LNCAP (cell line): Measurements from ENCODE around the gene GNAL.

Experiments used
- TF ChIP-seq, protein P1 (sequence below): fragments of 450-650 bp; IDR thresholded peaks from 2 replicates; pipeline ENCODE4 v1.5.1; 2017; ENCODE audit warnings: mild to moderate bottlenecking

GNAL gene

DNA sequence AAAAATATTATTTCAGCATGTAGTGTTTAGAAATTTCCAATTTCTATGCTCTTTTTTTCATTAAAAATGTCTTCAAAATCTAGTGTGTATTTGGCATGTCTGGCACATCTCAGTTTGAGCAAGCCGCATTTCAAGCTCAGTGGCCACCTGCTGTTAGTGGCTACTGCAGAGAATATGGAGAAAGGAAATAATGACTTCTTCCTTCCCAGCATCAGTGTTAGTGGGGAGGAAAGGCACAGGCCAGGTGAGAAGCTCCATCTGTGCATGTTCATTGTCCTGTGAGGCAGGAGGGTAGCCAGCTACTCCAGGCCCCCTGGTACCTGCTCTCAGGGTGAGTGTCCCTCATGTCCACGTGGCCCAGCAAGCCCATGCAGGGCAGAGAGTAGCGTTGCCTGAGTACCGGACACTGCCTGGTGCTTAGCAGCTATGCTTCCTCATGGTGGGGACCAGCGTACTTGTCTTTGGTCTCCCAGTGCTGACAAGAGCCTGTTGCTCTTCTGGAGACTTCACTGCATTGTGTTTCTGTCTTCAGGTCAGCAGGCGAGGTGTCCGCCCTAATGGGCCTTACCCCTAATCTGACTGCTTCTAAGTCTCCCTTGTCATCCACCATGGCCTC, 94.8 kb downstream of the GNAL start:
- TF ChIP-seq, protein P1, sequence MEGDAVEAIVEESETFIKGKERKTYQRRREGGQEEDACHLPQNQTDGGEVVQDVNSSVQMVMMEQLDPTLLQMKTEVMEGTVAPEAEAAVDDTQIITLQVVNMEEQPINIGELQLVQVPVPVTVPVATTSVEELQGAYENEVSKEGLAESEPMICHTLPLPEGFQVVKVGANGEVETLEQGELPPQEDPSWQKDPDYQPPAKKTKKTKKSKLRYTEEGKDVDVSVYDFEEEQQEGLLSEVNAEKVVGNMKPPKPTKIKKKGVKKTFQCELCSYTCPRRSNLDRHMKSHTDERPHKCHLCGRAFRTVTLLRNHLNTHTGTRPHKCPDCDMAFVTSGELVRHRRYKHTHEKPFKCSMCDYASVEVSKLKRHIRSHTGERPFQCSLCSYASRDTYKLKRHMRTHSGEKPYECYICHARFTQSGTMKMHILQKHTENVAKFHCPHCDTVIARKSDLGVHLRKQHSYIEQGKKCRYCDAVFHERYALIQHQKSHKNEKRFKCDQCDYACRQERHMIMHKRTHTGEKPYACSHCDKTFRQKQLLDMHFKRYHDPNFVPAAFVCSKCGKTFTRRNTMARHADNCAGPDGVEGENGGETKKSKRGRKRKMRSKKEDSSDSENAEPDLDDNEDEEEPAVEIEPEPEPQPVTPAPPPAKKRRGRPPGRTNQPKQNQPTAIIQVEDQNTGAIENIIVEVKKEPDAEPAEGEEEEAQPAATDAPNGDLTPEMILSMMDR: no peak

DNA sequence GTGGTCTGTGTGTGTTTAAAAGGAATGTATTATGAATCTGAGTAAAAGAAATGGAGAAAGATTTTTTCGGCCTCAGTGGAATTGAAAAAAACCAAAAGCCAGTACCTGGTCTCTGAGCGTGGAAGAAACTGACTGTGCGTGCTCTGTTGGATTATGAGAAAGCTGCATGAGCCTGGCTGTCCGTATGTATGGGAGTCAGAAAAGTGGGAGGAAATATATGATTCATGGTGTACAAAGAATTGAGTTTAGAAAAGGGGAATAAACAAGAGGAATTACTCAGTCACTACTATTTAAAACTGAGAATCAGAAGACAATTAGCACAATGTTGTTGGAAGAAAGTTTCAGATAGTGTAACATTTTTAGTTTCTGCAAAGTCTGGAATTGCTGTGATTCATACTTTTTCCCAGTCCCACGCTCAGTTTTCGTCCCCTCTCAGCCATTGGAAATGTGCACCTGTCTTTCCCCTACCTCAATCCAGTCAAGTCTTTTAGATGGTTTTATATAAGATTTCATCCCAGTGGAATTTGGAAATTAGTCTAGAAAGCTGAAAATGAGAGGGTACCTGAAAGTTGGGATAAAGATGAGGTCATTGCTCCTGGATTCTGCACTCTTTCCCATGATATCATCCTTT, 95.7 kb downstream of the GNAL start:
- TF ChIP-seq, protein P1: no peak

DNA sequence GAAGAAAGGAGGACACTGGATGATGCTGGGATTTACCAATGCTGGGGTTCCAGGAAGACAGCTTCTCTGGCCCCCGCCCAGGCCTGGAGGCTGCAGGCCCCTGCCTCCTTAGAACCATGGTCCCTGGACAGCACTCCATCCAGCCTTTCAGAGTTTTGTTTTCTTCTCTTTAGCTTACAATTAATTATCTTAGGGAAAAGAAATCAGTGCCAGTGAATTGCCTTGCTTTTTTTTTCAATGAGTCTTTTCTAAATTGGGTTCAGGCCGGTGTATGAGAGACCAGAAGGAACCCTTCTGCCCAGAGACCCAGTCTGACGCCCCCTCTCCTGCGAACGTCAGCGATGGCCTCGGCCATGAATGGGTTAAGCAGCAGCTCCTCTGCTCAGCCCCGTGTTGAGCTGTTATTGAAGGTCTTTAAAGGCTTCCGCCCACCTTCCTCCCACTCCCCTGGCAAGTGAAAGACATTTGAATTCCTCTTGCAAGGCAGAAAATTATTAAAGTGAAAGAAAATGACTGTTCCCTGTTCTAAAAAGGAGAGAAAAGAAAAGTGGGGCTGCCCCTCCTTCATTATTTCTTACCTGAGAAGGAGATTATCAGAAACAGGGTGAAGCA, 96.5 kb downstream of the GNAL start:
- TF ChIP-seq, protein P1: no peak

DNA sequence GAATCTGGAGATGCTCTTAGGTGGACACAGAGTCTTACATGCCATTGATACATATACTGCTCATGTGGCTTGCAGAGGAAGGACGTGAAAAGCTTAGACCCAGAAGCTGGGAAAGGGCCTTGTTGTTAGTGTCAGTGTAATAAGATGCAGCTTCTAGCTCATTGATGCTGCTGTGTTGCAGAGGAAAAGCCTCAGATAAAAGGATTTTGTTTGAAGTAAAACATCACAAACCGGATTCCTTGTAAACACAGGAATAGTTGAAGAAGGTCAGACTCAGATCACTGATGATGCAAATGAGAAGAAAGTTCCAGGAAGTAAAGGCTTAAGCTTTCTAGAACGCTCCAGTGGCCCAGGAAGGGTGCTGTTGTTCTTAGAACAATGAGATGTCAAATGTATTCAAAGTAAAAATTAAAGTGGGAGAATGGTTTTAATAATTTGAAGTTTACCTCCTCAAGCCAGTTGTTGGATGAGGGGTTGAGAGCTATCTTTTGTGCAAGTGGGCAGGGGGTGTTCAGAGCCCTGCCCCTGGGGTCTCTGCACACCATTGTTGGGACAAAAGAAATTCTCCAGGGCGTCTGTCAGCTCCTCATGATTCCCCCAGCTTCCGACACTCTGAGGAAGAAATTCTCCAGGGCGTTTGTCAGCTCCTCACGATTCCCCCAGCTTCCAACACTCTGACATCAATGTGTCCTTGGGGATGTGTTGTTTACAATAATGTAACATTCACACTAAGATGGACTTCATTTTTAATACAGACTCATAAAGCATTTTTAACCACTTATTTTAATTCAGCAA, 100.8 kb downstream of the GNAL start:
- TF ChIP-seq, protein P1: no peak

DNA sequence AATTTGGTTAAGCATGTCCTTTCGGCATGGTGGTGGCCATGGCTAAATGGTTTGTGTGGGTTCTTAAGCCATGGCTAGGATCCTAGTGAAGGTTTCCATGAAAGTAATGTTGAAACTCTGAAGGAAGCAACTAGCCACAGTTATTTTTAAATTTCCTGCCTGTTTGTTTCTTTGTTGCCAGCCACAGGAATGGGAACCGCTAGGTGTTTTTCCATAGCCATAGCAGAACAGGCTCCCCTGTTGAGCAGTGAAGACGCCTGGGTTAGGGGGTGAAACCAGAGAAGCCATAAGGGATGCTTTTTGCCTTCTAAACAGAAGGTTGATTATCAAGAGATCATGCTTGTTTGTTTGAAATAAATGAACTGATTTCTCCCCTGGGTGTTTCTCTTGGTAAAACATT, 102.1 kb downstream of the GNAL start:
- TF ChIP-seq, protein P1: no peak

DNA sequence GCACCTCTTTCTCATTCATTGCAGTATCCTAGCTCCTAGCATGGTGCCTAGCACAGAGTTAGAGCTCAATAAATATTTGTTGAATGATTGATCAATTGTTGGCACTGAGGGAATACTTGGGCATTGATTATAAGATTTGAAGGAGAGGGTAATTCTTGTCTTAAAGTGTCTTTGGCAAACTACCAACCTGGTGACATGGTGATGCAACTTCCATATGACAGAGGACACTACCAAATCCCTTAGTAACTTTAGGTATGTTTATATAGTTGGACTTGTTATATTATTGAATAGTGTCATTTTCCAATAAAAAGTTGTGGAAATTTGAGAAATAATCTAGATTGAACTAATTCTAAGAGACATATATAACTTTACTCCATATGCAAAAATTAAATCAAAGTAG, 103.6 kb downstream of the GNAL start:
- TF ChIP-seq, protein P1: no peak

DNA sequence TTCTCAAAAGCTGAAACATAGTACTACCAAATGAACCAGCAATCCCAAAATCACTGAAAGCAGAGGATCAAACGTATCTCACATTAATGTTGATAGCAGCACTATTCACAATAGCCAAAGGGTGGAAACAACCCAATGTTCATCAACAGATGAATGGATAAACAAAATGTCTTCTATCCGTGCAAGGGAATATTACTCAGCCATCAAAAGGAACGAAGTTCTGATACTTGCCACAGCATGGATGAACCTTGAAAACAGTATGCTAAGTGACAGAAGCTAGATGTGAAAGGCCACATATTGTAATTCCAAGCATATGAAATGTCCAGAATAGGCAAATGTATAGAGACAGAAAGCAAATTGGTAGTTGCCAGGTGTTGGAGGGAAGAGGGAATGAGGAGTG, 105.1 kb downstream of the GNAL start:
- TF ChIP-seq, protein P1: no peak
